ENCODE data around the gene ALDH3B1. TPM values are rescaled to one million over a fixed set of nuclear protein-coding genes. Genes with fewer than 3 reads are reported as not detected.

ALDH3B1 gene
- total RNA-seq, 4 donors from 2014 or later: 3.0 to 6.6 (median 3.5) TPM

DNA sequence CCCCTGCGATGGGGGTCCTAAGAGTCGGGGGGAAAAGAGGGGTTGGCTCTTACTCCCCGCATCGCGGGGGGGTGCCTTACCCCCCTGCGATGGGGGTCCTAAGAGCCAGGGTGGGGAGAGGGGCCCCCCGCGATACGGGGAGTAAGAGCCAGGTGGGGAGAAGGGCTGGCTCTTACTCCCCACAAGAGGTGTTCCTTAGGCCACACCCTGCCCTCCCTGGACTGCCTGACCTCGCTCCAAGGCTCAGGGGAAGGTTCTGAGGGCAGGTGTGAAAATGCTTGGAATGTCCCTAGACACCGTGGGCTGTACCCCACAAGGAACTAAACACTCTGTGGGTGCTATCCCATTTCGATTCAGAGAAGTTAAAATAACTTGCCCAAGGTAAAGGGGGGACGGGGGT lies 14.1 kb upstream of the ALDH3B1 start:
- no peaks in the 10 kb centered on the region for H3K27me3 ChIP-seq
- no peak for TF ChIP-seq POLR2A (IDR thresholded peaks at IDR 0.05)
- TF ChIP-seq, protein P1, sequence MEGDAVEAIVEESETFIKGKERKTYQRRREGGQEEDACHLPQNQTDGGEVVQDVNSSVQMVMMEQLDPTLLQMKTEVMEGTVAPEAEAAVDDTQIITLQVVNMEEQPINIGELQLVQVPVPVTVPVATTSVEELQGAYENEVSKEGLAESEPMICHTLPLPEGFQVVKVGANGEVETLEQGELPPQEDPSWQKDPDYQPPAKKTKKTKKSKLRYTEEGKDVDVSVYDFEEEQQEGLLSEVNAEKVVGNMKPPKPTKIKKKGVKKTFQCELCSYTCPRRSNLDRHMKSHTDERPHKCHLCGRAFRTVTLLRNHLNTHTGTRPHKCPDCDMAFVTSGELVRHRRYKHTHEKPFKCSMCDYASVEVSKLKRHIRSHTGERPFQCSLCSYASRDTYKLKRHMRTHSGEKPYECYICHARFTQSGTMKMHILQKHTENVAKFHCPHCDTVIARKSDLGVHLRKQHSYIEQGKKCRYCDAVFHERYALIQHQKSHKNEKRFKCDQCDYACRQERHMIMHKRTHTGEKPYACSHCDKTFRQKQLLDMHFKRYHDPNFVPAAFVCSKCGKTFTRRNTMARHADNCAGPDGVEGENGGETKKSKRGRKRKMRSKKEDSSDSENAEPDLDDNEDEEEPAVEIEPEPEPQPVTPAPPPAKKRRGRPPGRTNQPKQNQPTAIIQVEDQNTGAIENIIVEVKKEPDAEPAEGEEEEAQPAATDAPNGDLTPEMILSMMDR (IDR thresholded peaks at IDR 0.05): no peak
- intact Hi-C loops (cut with DNase I): no loop called here
- peaks cover 0 to 8% of the 10 kb centered on the region in 2 donors for H3K4me1 ChIP-seq
- no peaks in the 10 kb centered on the region for H3K36me3 ChIP-seq
- H3K27ac ChIP-seq: no peak overlapping the region
- no peaks in the 10 kb centered on the region for H3K9me3 ChIP-seq
- H3K4me3 ChIP-seq (replicated peaks in 1 of 3): no peak overlapping the region
- DNase-seq: no peak
- WGBS, 2 donors: 94 to 96% methylated on average over 9 to 11 of the region's 13 CpGs

DNA sequence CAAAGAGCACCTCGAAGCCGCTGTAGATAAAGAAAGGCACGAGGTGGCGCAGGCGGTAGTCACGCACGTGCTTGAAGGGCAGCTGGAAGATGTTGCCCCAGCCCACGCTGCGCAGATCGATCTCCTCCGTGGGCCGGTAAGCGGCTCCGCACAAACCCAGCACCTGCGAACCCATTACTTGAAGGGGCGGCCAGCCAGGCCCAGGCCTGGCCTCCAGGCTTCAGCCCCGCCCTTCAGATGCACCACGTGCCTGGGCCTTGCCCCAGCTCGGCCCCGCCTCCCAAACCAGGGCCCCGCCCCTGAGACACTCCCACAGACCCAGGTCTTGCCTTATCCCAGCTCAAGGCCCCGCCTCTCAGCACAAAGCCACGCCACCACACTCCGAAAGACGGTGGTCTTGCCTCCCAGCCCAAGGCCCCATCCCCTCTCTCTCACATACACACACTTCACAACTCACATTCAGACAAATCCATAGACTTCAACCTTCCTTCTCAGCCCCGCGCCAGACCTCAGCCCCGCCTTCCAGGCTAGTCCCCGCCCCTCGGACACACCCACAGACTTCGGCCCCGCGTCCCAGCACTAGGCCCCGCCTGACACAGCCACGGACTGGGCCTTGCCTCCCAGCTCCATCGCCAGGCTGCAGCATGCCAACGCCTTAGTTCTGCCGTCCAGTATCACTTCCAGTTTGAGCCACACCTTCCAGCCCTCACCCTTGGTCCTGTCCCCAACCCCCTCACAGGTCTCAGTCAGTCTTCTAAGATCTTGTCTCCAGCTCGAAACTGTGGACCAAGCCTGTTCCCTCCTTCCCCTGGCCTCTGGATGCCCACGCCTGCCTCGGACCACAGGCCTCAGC lies 13.3 kb upstream of the ALDH3B1 start:
- H3K36me3 ChIP-seq: no peaks in the 10 kb centered on the region
- no peaks in the 10 kb centered on the region for H3K4me1 ChIP-seq
- intact Hi-C loops (cut with DNase I): no loop called here
- no peak overlapping the region for H3K4me3 ChIP-seq (replicated peaks in 1 of 3)
- TF ChIP-seq, protein P1 (IDR thresholded peaks at IDR 0.05): no peak
- no peak for TF ChIP-seq POLR2A (IDR thresholded peaks at IDR 0.05)
- no peaks in the 10 kb centered on the region for H3K27me3 ChIP-seq
- no peaks in the 10 kb centered on the region for H3K9me3 ChIP-seq
- H3K27ac ChIP-seq: no peak overlapping the region
- WGBS, 2 donors: 73 to 74% methylated on average over 35 to 39 of the region's 41 CpGs
- peak; percentile 29 to 44 for DNase-seq

DNA sequence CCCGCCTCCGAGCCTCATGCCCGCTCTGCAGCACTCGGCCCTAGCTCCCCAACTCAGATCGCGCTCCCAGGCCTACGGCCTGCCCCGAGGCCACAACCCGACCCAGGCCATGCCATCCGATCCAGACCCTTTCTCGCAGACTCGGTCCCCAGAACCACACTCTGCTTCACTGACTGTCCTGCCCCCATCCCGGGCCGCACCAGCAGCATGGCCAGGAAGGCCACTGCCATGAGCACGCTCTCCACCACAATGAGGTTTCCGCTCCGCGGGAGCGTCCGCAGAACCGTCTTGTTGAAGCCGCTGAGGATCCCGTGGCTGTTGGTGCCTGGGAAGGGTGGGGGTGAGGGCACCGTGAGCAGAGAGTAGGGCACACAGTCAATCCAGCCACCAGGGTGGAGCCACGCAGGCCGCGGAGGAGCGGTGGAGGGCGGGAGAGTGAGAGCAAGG lies 12.6 kb upstream of the ALDH3B1 start:
- DNase-seq: no peak
- 88 to 94% methylated on average over 23 to 26 of the region's 29 CpGs for WGBS, 2 donors

DNA sequence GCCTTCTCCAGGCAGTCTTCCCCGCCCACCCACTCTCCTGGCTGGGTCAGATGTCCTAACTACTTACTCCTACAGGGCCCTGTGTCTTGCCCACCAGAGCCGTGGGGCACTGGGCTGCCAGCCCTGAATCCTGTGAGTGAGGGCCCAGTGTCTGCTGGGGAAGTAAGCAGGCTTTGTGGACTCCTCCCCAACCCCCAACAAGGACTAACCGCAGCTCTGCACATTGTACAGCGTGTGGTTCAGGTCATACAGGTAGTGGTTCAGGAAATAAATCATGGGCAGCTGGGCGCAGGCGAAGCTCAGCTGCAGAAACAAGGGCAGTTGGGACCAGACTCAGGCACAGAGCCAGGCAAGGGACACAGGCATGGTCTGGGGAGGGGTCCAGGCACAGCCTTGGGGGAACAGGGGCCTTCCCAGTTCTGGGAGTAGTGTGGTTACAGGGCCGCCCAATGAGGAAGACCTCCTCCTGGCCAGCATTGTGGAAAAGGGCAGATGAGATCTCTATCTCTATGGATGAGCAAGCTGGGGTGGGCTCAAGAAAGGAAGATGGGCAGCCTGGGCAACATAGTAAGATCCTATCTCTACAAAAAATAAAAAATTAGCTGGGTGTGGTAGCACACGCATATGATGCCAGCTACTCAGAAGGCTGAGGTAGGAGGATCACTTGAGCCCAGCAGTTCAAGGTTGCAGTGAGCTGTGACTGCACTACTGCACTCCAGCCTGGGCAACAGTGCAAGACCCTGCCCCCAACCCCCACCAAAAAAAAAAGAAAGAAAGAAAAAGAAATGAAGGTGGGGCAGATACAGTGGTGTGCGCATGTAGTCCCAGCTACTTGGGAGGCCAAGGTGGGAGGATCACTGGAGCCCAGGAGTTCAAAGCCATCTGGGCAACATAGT lies 11.7 kb upstream of the ALDH3B1 start:
- Histone ChIP-seq H3K4me3 (replicated peaks in 1 of 3) (no peak overlapping the region), H3K36me3 (no peaks in the 10 kb centered on the region), H3K9me3 (no peaks in the 10 kb centered on the region), H3K27me3 (no peaks in the 10 kb centered on the region), H3K27ac (no peak overlapping the region), H3K4me1 (no peaks in the 10 kb centered on the region)
- TF ChIP-seq, protein P1 (IDR thresholded peaks at IDR 0.05): no peak
- no peak for TF ChIP-seq POLR2A (IDR thresholded peaks at IDR 0.05)
- 92 to 96% methylated on average over 9 of the region's 9 CpGs for WGBS, 2 donors
- DNase-seq: no peak
- intact Hi-C loops (cut with DNase I): no loop called here

More for the DNA sequence above, 12.6 kb upstream of the ALDH3B1 start:
- no peak overlapping the region for H3K4me3 ChIP-seq (replicated peaks in 1 of 3)
- no peaks in the 10 kb centered on the region for H3K27me3 ChIP-seq
- H3K4me1 ChIP-seq: no peaks in the 10 kb centered on the region
- no peak overlapping the region for H3K27ac ChIP-seq
- H3K36me3 ChIP-seq: no peaks in the 10 kb centered on the region
- no peaks in the 10 kb centered on the region for H3K9me3 ChIP-seq
- TF ChIP-seq, protein P1 (IDR thresholded peaks at IDR 0.05): no peak
- TF ChIP-seq POLR2A (IDR thresholded peaks at IDR 0.05): no peak
- intact Hi-C loops (cut with DNase I): no loop called here
